Mesendoderm (in vitro differentiated cells): Measurements from ENCODE around the gene BMP2K.
"Not testable (repeated sequence)": the region's sequence is repeated elsewhere in the genome, so short reads cannot be mapped to it uniquely, and the experiment has no call there.

Experiments used
- DNase-seq: peaks from one replicate; pipeline ENCODE4 v3.0.0; 2013
- H2AK5ac ChIP-seq: 2 replicates; pipeline ENCODE4 v1.6.1; 2013; ENCODE audit warnings: low read length, inconsistent platforms
- H2BK120ac ChIP-seq: 2 replicates; pipeline ENCODE4 v1.6.1; 2013; ENCODE audit warnings: low read depth, mild to moderate bottlenecking, low read length, moderate library complexity, mixed read lengths
- H2BK15ac ChIP-seq: replicated peaks from 2 replicates; pipeline ENCODE4 v1.6.1; 2013; ENCODE audit warnings: low read depth, mild to moderate bottlenecking, moderate library complexity
- H2BK5ac ChIP-seq: 2 replicates; pipeline ENCODE4 v1.6.1; 2013; ENCODE audit warnings: low read length, inconsistent platforms
- H3K18ac ChIP-seq: 2 replicates; pipeline ENCODE4 v1.6.1; 2013; ENCODE audit warnings: mild to moderate bottlenecking, low read length, mixed read lengths
- H3K23ac ChIP-seq: one replicate; pipeline ENCODE4 v1.6.1; 2013; ENCODE audit warnings: low read length
- H3K27ac ChIP-seq: 2 replicates; pipeline ENCODE4 v1.5.1; 2013; ENCODE audit warnings: low read depth, mild to moderate bottlenecking, inconsistent platforms, low read length, moderate library complexity
- H3K27me3 ChIP-seq: 2 replicates; pipeline ENCODE4 v1.6.1; 2013; ENCODE audit warnings: low read length, control low read depth, mild to moderate bottlenecking, inconsistent platforms; ENCODE audit not compliant: insufficient read depth, poor library complexity
- H3K36me3 ChIP-seq: 2 replicates; pipeline ENCODE4 v1.6.1; 2013; ENCODE audit warnings: low read length, inconsistent platforms; ENCODE audit not compliant: control insufficient read depth, insufficient read depth
- H3K4ac ChIP-seq: one replicate; pipeline ENCODE4 v1.6.1; 2013; ENCODE audit warnings: low read depth, mild to moderate bottlenecking, low read length, moderate library complexity
- H3K4me1 ChIP-seq: 2 replicates; pipeline ENCODE4 v1.6.1; 2013; ENCODE audit warnings: low read depth, low read length, inconsistent platforms; ENCODE audit not compliant: control insufficient read depth
- H3K4me2 ChIP-seq: 2 replicates; pipeline ENCODE4 v1.6.1; 2013; ENCODE audit warnings: low read length
- H3K4me3 ChIP-seq: 2 replicates; pipeline ENCODE4 v1.5.1; 2013; ENCODE audit warnings: mild to moderate bottlenecking, low read length
- H3K56ac ChIP-seq: one replicate; pipeline ENCODE4 v1.6.1; 2013; ENCODE audit warnings: low read length
- H3K79me1 ChIP-seq: 2 replicates; pipeline ENCODE4 v1.6.1; 2013; ENCODE audit warnings: low read length, inconsistent platforms
- H3K79me2 ChIP-seq: 2 replicates; pipeline ENCODE4 v1.6.1; 2013; ENCODE audit warnings: mild to moderate bottlenecking, low read length; ENCODE audit not compliant: control insufficient read depth, insufficient read depth
- H3K9ac ChIP-seq: 2 replicates; pipeline ENCODE4 v1.6.1; 2013; ENCODE audit warnings: low read length, inconsistent platforms
- H4K5ac ChIP-seq: one replicate; pipeline ENCODE4 v1.6.1; 2013; ENCODE audit warnings: low read length
- H4K8ac ChIP-seq: one replicate; pipeline ENCODE4 v1.6.1; 2013; ENCODE audit warnings: low read depth, mild to moderate bottlenecking, control low read depth, low read length, moderate library complexity
- WGBS: extraction: QIAGEN DNeasy Blood & Tissue Kit; methylation state at CpG from one replicate; pipeline ENCODE4 v1.1.7; 2013; ENCODE audit warnings: low lambda C conversion rate, missing lambda C conversion rate; ENCODE audit not compliant: insufficient coverage; ENCODE audit errors: extremely low coverage; 5-methylcytosine and 5-hydroxymethylcytosine counted together

Gene BMP2K

GRCh38 chr4:78811034-78811433, 34.9 kb downstream of the BMP2K start:
- Histone ChIP-seq H3K18ac (no peak overlapping the region), H3K9ac (no peak overlapping the region), H3K23ac (no peak overlapping the region), H3K79me2 (peaks cover 11% of the 10 kb centered on the region), H2BK5ac (no peak overlapping the region), H3K27me3 (no peaks in the 10 kb centered on the region), H2AK5ac (no peak overlapping the region), H3K4me2 (no peak overlapping the region), H3K56ac (no peak overlapping the region), H3K4ac (no peak overlapping the region), H2BK15ac (no peak overlapping the region), H4K8ac (no peak overlapping the region), H3K4me1 (peaks cover 8% of the 10 kb centered on the region), H3K36me3 (no peaks in the 10 kb centered on the region), H2BK120ac (no peak overlapping the region), H3K4me3 (no peak overlapping the region), H4K5ac (no peak overlapping the region), H3K27ac (no peak overlapping the region), H3K79me1 (peaks cover 8% of the 10 kb centered on the region)
- DNase-seq, result peak; percentile 56
- no CpG with 5 or more reads among the region's 2 CpGs for WGBS

GRCh38 chr4:78818530-78819079, 42.5 kb downstream of the BMP2K start:
- Histone ChIP-seq H3K27ac (no peak overlapping the region), H4K5ac (no peak overlapping the region), H3K56ac (no peak overlapping the region), H3K27me3 (no peaks in the 10 kb centered on the region), H3K4me1 (no peaks in the 10 kb centered on the region), H2BK15ac (no peak overlapping the region), H3K79me2 (peaks cover 2% of the 10 kb centered on the region), H3K18ac (no peak overlapping the region), H3K4ac (no peak overlapping the region), H3K79me1 (peaks cover 6% of the 10 kb centered on the region), H3K23ac (no peak overlapping the region), H3K4me3 (no peak overlapping the region), H2BK5ac (no peak overlapping the region), H2AK5ac (no peak overlapping the region), H4K8ac (no peak overlapping the region), H3K9ac (no peak overlapping the region), H3K36me3 (no peaks in the 10 kb centered on the region), H3K4me2 (no peak overlapping the region), H2BK120ac (no peak overlapping the region)
- WGBS, result no CpG with 5 or more reads among the region's 4 CpGs
- DNase-seq, result peak; percentile 8

- no peak overlapping the region for H2BK120ac ChIP-seq
- no peaks in the 10 kb centered on the region for H3K4me1 ChIP-seq
- H3K4ac ChIP-seq, result no peak overlapping the region
- DNase-seq, result no peak
- H2AK5ac ChIP-seq, result no peak overlapping the region
- H2BK15ac ChIP-seq, result no peak overlapping the region
- no peak overlapping the region for H4K8ac ChIP-seq
- H3K4me3 ChIP-seq, result no peak overlapping the region
- H3K79me2 ChIP-seq, result no peaks in the 10 kb centered on the region
- no peak overlapping the region for H4K5ac ChIP-seq
- no peak overlapping the region for H3K18ac ChIP-seq
- no peak overlapping the region for H3K4me2 ChIP-seq
- H2BK5ac ChIP-seq, result no peak overlapping the region
- H3K79me1 ChIP-seq, result peaks cover 5% of the 10 kb centered on the region
- no peak overlapping the region for H3K27ac ChIP-seq
- no peaks in the 10 kb centered on the region for H3K27me3 ChIP-seq
- no peak overlapping the region for H3K9ac ChIP-seq
- WGBS, result no CpG with 5 or more reads among the region's 1 CpG
- H3K56ac ChIP-seq, result no peak overlapping the region
- H3K23ac ChIP-seq, result no peak overlapping the region
- H3K36me3 ChIP-seq, result no peaks in the 10 kb centered on the region
These were observed 47.9 kb downstream of the BMP2K start for GRCh38 chr4:78824001-78824400.

- Histone ChIP-seq H3K4me3 (no peak overlapping the region), H3K36me3 (no peaks in the 10 kb centered on the region), H2BK15ac (no peak overlapping the region), H4K5ac (no peak overlapping the region), H3K27me3 (no peaks in the 10 kb centered on the region), H3K23ac (no peak overlapping the region), H2BK5ac (no peak overlapping the region), H3K4me2 (no peak overlapping the region), H3K79me1 (no peaks in the 10 kb centered on the region), H3K4ac (no peak overlapping the region), H2BK120ac (no peak overlapping the region), H3K9ac (no peak overlapping the region), H3K56ac (no peak overlapping the region), H3K4me1 (no peaks in the 10 kb centered on the region), H3K18ac (no peak overlapping the region), H3K27ac (no peak overlapping the region), H2AK5ac (no peak overlapping the region), H3K79me2 (no peaks in the 10 kb centered on the region), H4K8ac (no peak overlapping the region)
- no CpG with 5 or more reads among the region's 3 CpGs for WGBS
- no peak for DNase-seq
These were observed 51.0 kb downstream of the BMP2K start for GRCh38 chr4:78827191-78827590.

- Histone ChIP-seq H3K56ac (no peak overlapping the region), H3K27ac (no peak overlapping the region), H3K9ac (no peak overlapping the region), H2BK5ac (no peak overlapping the region), H3K4me3 (no peak overlapping the region), H3K27me3 (no peaks in the 10 kb centered on the region), H2BK120ac (no peak overlapping the region), H3K18ac (no peak overlapping the region), H3K4me2 (no peak overlapping the region), H3K4me1 (no peaks in the 10 kb centered on the region), H4K5ac (no peak overlapping the region), H3K23ac (no peak overlapping the region), H3K4ac (no peak overlapping the region), H3K36me3 (no peaks in the 10 kb centered on the region), H3K79me2 (no peaks in the 10 kb centered on the region), H4K8ac (no peak overlapping the region), H3K79me1 (no peaks in the 10 kb centered on the region), H2AK5ac (no peak overlapping the region), H2BK15ac (no peak overlapping the region)
- DNase-seq, result no peak
These were observed 53.1 kb downstream of the BMP2K start for GRCh38 chr4:78829296-78829695.

GRCh38 chr4:78839676-78840075, 63.5 kb downstream of the BMP2K start:
- not testable (repeated sequence) for H3K4ac ChIP-seq
- no CpG with 5 or more reads among the region's 3 CpGs for WGBS

More at GRCh38 chr4:78839676-78840075, 63.5 kb downstream of the BMP2K start:
- H2BK5ac ChIP-seq, H3K36me3 ChIP-seq, DNase-seq, H3K4me1 ChIP-seq, H2AK5ac ChIP-seq, H2BK120ac ChIP-seq, H3K56ac ChIP-seq, H3K9ac ChIP-seq, H3K79me1 ChIP-seq, H3K27me3 ChIP-seq, H3K18ac ChIP-seq, H4K8ac ChIP-seq, H3K4me3 ChIP-seq, H3K23ac ChIP-seq, H3K27ac ChIP-seq, H3K79me2 ChIP-seq, H2BK15ac ChIP-seq, H4K5ac ChIP-seq, H3K4me2 ChIP-seq: not testable (repeated sequence)
